Measurements from ENCODE around the gene REEP5. TPM values are rescaled to one million over a fixed set of nuclear protein-coding genes. Genes with fewer than 3 reads are reported as not detected.

Gene REEP5
- total and polyA plus RNA-seq, 9 of the 15 experiments (the other 6 are each of a cell fraction or from before 2014, with no cell fraction given), result 14.7 to 102 (median 36.0) TPM

GRCh38 chr5:112921026-112921832 lies 798 bp downstream of the REEP5 start (continued):
- TF ChIP-seq, protein P1, sequence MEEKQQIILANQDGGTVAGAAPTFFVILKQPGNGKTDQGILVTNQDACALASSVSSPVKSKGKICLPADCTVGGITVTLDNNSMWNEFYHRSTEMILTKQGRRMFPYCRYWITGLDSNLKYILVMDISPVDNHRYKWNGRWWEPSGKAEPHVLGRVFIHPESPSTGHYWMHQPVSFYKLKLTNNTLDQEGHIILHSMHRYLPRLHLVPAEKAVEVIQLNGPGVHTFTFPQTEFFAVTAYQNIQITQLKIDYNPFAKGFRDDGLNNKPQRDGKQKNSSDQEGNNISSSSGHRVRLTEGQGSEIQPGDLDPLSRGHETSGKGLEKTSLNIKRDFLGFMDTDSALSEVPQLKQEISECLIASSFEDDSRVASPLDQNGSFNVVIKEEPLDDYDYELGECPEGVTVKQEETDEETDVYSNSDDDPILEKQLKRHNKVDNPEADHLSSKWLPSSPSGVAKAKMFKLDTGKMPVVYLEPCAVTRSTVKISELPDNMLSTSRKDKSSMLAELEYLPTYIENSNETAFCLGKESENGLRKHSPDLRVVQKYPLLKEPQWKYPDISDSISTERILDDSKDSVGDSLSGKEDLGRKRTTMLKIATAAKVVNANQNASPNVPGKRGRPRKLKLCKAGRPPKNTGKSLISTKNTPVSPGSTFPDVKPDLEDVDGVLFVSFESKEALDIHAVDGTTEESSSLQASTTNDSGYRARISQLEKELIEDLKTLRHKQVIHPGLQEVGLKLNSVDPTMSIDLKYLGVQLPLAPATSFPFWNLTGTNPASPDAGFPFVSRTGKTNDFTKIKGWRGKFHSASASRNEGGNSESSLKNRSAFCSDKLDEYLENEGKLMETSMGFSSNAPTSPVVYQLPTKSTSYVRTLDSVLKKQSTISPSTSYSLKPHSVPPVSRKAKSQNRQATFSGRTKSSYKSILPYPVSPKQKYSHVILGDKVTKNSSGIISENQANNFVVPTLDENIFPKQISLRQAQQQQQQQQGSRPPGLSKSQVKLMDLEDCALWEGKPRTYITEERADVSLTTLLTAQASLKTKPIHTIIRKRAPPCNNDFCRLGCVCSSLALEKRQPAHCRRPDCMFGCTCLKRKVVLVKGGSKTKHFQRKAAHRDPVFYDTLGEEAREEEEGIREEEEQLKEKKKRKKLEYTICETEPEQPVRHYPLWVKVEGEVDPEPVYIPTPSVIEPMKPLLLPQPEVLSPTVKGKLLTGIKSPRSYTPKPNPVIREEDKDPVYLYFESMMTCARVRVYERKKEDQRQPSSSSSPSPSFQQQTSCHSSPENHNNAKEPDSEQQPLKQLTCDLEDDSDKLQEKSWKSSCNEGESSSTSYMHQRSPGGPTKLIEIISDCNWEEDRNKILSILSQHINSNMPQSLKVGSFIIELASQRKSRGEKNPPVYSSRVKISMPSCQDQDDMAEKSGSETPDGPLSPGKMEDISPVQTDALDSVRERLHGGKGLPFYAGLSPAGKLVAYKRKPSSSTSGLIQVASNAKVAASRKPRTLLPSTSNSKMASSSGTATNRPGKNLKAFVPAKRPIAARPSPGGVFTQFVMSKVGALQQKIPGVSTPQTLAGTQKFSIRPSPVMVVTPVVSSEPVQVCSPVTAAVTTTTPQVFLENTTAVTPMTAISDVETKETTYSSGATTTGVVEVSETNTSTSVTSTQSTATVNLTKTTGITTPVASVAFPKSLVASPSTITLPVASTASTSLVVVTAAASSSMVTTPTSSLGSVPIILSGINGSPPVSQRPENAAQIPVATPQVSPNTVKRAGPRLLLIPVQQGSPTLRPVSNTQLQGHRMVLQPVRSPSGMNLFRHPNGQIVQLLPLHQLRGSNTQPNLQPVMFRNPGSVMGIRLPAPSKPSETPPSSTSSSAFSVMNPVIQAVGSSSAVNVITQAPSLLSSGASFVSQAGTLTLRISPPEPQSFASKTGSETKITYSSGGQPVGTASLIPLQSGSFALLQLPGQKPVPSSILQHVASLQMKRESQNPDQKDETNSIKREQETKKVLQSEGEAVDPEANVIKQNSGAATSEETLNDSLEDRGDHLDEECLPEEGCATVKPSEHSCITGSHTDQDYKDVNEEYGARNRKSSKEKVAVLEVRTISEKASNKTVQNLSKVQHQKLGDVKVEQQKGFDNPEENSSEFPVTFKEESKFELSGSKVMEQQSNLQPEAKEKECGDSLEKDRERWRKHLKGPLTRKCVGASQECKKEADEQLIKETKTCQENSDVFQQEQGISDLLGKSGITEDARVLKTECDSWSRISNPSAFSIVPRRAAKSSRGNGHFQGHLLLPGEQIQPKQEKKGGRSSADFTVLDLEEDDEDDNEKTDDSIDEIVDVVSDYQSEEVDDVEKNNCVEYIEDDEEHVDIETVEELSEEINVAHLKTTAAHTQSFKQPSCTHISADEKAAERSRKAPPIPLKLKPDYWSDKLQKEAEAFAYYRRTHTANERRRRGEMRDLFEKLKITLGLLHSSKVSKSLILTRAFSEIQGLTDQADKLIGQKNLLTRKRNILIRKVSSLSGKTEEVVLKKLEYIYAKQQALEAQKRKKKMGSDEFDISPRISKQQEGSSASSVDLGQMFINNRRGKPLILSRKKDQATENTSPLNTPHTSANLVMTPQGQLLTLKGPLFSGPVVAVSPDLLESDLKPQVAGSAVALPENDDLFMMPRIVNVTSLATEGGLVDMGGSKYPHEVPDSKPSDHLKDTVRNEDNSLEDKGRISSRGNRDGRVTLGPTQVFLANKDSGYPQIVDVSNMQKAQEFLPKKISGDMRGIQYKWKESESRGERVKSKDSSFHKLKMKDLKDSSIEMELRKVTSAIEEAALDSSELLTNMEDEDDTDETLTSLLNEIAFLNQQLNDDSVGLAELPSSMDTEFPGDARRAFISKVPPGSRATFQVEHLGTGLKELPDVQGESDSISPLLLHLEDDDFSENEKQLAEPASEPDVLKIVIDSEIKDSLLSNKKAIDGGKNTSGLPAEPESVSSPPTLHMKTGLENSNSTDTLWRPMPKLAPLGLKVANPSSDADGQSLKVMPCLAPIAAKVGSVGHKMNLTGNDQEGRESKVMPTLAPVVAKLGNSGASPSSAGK (IDR thresholded peaks at IDR 0.05), result no peak
- no peak for TF ChIP-seq ZFP36 (IDR thresholded peaks at IDR 0.05; ENCODE audit: low read depth, low read length, partially characterized antibody)
- TF ChIP-seq ZNF445 (CRISPR knock-in tag; IDR thresholded peaks at IDR 0.05; ENCODE audit: low read depth), result no peak
- TF ChIP-seq, protein P2, sequence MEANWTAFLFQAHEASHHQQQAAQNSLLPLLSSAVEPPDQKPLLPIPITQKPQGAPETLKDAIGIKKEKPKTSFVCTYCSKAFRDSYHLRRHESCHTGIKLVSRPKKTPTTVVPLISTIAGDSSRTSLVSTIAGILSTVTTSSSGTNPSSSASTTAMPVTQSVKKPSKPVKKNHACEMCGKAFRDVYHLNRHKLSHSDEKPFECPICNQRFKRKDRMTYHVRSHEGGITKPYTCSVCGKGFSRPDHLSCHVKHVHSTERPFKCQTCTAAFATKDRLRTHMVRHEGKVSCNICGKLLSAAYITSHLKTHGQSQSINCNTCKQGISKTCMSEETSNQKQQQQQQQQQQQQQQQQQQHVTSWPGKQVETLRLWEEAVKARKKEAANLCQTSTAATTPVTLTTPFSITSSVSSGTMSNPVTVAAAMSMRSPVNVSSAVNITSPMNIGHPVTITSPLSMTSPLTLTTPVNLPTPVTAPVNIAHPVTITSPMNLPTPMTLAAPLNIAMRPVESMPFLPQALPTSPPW (CRISPR knock-in tag; IDR thresholded peaks at IDR 0.05), result no peak
- TF ChIP-seq SMARCA5 (IDR thresholded peaks at IDR 0.05), result no peak
- TF ChIP-seq MCM5 (IDR thresholded peaks at IDR 0.05; ENCODE audit: low read depth), result no peak
- TF ChIP-seq SOX6 (IDR thresholded peaks at IDR 0.05), result no peak
- TF ChIP-seq ZNF197 (CRISPR knock-in tag; IDR thresholded peaks at IDR 0.05; ENCODE audit: low read depth), result no peak
- no peak for TF ChIP-seq RAD21 (CRISPR knock-in tag; conservative IDR thresholded peaks at IDR 0.05 in 1 of 2, IDR thresholded peaks at IDR 0.05 in 1 of 2)
- TF ChIP-seq ILK (tag; IDR thresholded peaks at IDR 0.05; ENCODE audit: borderline replicate concordance, low read depth), result no peak
- TF ChIP-seq CREB5 (CRISPR knock-in tag; IDR thresholded peaks at IDR 0.05), result no peak
- no peak for TF ChIP-seq NCOA1 (IDR thresholded peaks at IDR 0.05; ENCODE audit: low read depth)
- TF ChIP-seq TSC22D4 (tag; IDR thresholded peaks at IDR 0.05), result no peak
- TF ChIP-seq SMAD3 (CRISPR knock-in tag; conservative IDR thresholded peaks at IDR 0.05), result no peak
